PC-3 (cell line): ENCODE results near the gene REN. TPM values are rescaled to one million over a fixed set of nuclear protein-coding genes. Genes with fewer than 3 reads are reported as not detected.
A peak's percentile ranks its signal among the peaks of the same experiment; 100 is the strongest.

ENCODE experiments used
- ATAC-seq: fragments of 200-7000 bp; cut with Tn5 transposase; 2 replicates; pipeline ENCODE4 v1.9.1; 2020; ENCODE audit warnings: mild to moderate bottlenecking, moderate library complexity
- BruUV-seq: library from RNA; stranded (reverse); fragments of 400-500 nt; replicated peaks from 2 replicates; lab custom pipeline; 2021; lab: Mats Ljungman, UMichigan
- CTCF ChIA-PET: fragments of 300-600 bp; sonication (Branson Sonifier 250); formaldehyde crosslinking; loops from one replicate; lab custom pipeline; 2022; ENCODE audit warnings: antibody characterized with exemption; lab: Charles Lee
- POLR2A ChIA-PET: fragments of 300-600 bp; sonication (Branson Sonifier 250); formaldehyde crosslinking; loops from one replicate; lab custom pipeline; 2022; ENCODE audit warnings: antibody characterized with exemption; ENCODE audit not compliant: unreplicated experiment; lab: Charles Lee
- DNase-seq: peaks from one replicate; pipeline ENCODE4 v3.0.0-alpha.2; 2015
- H2AFZ ChIP-seq: fragments of 300-600 bp; sonication (generic); 2 replicates; pipeline ENCODE4 v1.6.0; 2016; ENCODE audit warnings: antibody characterized with exemption, low read length
- H3F3A ChIP-seq: fragments of 300-600 bp; sonication (generic); one replicate; pipeline ENCODE4 v1.6.0; 2017; ENCODE audit warnings: antibody characterized with exemption, low read length, control low read depth, mild to moderate bottlenecking; ENCODE audit not compliant: unreplicated experiment
- H3K27ac ChIP-seq: fragments of 300-600 bp; sonication (generic); 2 replicates; pipeline ENCODE4 v1.5.1; 2016; ENCODE audit warnings: mild to moderate bottlenecking, low read length
- H3K27me3 ChIP-seq: fragments of 300-600 bp; sonication (generic); 2 replicates; pipeline ENCODE4 v1.6.1; 2016; ENCODE audit warnings: low read length, mixed read lengths
- H3K36me3 ChIP-seq: fragments of 300-600 bp; sonication (generic); 2 replicates; pipeline ENCODE4 v1.6.1; 2016; ENCODE audit warnings: low read depth, mixed run types, low read length, mixed read lengths
- H3K4me1 ChIP-seq: fragments of 300-600 bp; sonication (generic); 2 replicates; pipeline ENCODE4 v1.5.1; 2016; ENCODE audit warnings: low read length; ENCODE audit not compliant: insufficient read depth
- H3K4me2 ChIP-seq: fragments of 300-600 bp; sonication (generic); 2 replicates; pipeline ENCODE4 v1.6.0; 2016; ENCODE audit warnings: low read length
- H3K4me3 ChIP-seq: fragments of 300-600 bp; sonication (generic); 2 replicates; pipeline ENCODE4 v1.5.1; 2016; ENCODE audit warnings: mild to moderate bottlenecking, low read length, mixed read lengths
- H3K79me2 ChIP-seq: fragments of 300-600 bp; sonication (generic); 2 replicates; pipeline ENCODE4 v1.6.1; 2017; ENCODE audit warnings: low read length, mixed read lengths
- H3K9ac ChIP-seq: fragments of 300-600 bp; sonication (generic); 2 replicates; pipeline ENCODE4 v1.6.0; 2016; ENCODE audit warnings: mild to moderate bottlenecking, low read length
- H3K9me2 ChIP-seq: fragments of 300-600 bp; sonication (generic); replicated peaks from 2 replicates; pipeline ENCODE4 v1.6.1; 2016; ENCODE audit warnings: mixed run types, low read length, mixed read lengths
- H3K9me3 ChIP-seq: fragments of 300-600 bp; sonication (generic); 2 replicates; pipeline ENCODE4 v1.6.1; 2016; ENCODE audit warnings: low read length, mixed read lengths
- H4K20me1 ChIP-seq: fragments of 300-600 bp; sonication (generic); 2 replicates; pipeline ENCODE4 v1.6.1; 2016; ENCODE audit warnings: low read length, mixed read lengths
- EZH2 ChIP-seq: fragments of 300-600 bp; sonication (generic); IDR thresholded peaks from one replicate; pipeline ENCODE4 v1.6.1; 2017; ENCODE audit warnings: antibody characterized with exemption, mild to moderate bottlenecking, low read length; ENCODE audit not compliant: unreplicated experiment
- EZH2phosphoT487 ChIP-seq: fragments of 300-600 bp; sonication (generic); IDR thresholded peaks from 2 replicates; pipeline ENCODE4 v1.6.1; 2018; ENCODE audit warnings: mild to moderate bottlenecking, antibody characterized with exemption, low read length, borderline replicate concordance
- intact Hi-C: fragments of 100-400 bp; cut with micrococcal nuclease; formaldehyde crosslinking; loops from 2 replicates; pipeline ENCODE4 v1.9.0; 2023
- total RNA-seq: library from RNA; depleted of rRNA; stranded (reverse); fragments of >200 nt; gene quantifications from 2 replicates; pipeline ENCODE4 v1.2.3, GENCODE V29; 2014
- TF ChIP-seq, protein P1 (sequence below): fragments of 300-600 bp; sonication (generic); conservative IDR thresholded peaks from 2 replicates; pipeline ENCODE4 v1.5.1; 2017; ENCODE audit warnings: antibody characterized with exemption, low read depth, mild to moderate bottlenecking, low read length

The REN gene
- total RNA-seq, 1 experiment from 2014 or later: 2.7 TPM

DNA sequence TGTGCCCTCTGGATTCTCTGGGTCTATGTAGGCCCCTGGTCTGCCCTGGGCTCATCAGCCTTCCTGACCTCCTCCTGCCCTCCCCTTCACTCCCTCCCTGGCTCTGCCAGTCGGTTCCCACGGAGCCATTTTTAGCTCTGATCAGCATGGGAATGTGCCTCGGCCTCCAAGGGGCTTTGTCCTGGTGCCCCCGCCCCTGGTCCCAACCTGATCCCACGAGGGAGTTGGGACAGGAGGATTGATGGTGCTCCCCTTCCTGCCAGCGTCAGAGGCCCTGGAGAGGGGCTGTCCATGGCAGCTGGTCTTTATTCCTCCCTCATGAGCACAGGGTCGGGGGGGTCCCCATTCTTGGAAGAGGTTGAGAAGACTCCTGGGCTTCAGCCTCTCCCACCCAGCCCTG is 39.2 kb downstream of the REN start:
- no peaks in the 10 kb centered on the region for H3K27me3 ChIP-seq
- 0 out of 2 replicates have a peak overlapping the region, but pooled peaks have one; percentile 9 for H3K27ac ChIP-seq
- POLR2A ChIA-PET: no interaction called here
- no peaks in the 10 kb centered on the region for H3K9me2 ChIP-seq
- intact Hi-C loops: loop anchor here (1.0 kb wide), 5 partner anchors 47 to 266 kb away; partner anchors contain the start of genes SNRPE and SOX13
- peaks cover 37% of the 10 kb centered on the region for H3K36me3 ChIP-seq
- ATAC-seq: no peak
- DNase-seq: no peak
- TF ChIP-seq, protein P1, sequence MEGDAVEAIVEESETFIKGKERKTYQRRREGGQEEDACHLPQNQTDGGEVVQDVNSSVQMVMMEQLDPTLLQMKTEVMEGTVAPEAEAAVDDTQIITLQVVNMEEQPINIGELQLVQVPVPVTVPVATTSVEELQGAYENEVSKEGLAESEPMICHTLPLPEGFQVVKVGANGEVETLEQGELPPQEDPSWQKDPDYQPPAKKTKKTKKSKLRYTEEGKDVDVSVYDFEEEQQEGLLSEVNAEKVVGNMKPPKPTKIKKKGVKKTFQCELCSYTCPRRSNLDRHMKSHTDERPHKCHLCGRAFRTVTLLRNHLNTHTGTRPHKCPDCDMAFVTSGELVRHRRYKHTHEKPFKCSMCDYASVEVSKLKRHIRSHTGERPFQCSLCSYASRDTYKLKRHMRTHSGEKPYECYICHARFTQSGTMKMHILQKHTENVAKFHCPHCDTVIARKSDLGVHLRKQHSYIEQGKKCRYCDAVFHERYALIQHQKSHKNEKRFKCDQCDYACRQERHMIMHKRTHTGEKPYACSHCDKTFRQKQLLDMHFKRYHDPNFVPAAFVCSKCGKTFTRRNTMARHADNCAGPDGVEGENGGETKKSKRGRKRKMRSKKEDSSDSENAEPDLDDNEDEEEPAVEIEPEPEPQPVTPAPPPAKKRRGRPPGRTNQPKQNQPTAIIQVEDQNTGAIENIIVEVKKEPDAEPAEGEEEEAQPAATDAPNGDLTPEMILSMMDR: no peak
- no peak for TF ChIP-seq EZH2
- no peak for TF ChIP-seq EZH2phosphoT487
- BruUV-seq: no TSS peak
- H2AFZ ChIP-seq: no peak overlapping the region
- CTCF ChIA-PET: interaction anchor here (2.0 to 3.8 kb wide), 2 partner anchors 51 to 256 kb away, joined by 7 to 55 read pairs; no protein-coding TSS in a partner anchor
- H3K4me2 ChIP-seq: no peak overlapping the region
- no peaks in the 10 kb centered on the region for H3F3A ChIP-seq
- H3K9me3 ChIP-seq: no peaks in the 10 kb centered on the region
- no peaks in the 10 kb centered on the region for H3K79me2 ChIP-seq
- H3K4me3 ChIP-seq: no peak overlapping the region
- no peaks in the 10 kb centered on the region for H4K20me1 ChIP-seq
- H3K4me1 ChIP-seq: peaks cover 55% of the 10 kb centered on the region
- H3K9ac ChIP-seq: no peak overlapping the region

DNA sequence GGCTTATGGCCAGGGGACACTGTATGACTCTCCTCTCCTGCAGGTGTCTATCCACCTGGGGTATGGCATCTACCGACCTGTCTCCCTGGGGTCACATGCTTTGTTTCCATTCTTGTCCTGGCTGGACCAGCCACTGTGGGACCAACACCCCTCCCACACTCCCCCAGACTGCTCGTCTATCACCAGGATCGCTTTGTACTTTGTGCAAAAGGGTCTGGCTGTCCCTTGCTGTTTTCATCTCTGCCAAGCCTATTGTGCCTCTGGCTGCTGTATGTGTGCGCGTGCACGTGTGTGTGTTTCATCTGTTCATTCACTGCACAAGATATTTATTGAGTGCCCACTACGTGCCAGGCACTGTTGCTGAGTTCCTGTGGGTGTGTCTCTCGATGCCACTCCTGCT is 39.8 kb downstream of the REN start:
- no peaks in the 10 kb centered on the region for H3K79me2 ChIP-seq
- H3K27me3 ChIP-seq: no peaks in the 10 kb centered on the region
- H3K9me2 ChIP-seq: no peaks in the 10 kb centered on the region
- CTCF ChIA-PET: interaction anchor here (0.5 kb wide), 1 partner anchor 27 kb away, joined by 6 read pairs; no protein-coding TSS in a partner anchor
- POLR2A ChIA-PET: no interaction called here
- no peaks in the 10 kb centered on the region for H3F3A ChIP-seq
- H4K20me1 ChIP-seq: no peaks in the 10 kb centered on the region
- no TSS peak for BruUV-seq
- no peak overlapping the region for H3K9ac ChIP-seq
- TF ChIP-seq, protein P1: no peak
- TF ChIP-seq EZH2 (no peak), EZH2phosphoT487 (no peak)
- no peak overlapping the region for H2AFZ ChIP-seq
- H3K9me3 ChIP-seq: no peaks in the 10 kb centered on the region
- ATAC-seq (no peak), DNase-seq (no peak)
- no peak overlapping the region for H3K4me3 ChIP-seq
- H3K27ac ChIP-seq: no peak overlapping the region
- peaks cover 41% of the 10 kb centered on the region for H3K36me3 ChIP-seq
- intact Hi-C loops: no loop called here
- H3K4me2 ChIP-seq: no peak overlapping the region
- H3K4me1 ChIP-seq: peaks cover 49% of the 10 kb centered on the region

DNA sequence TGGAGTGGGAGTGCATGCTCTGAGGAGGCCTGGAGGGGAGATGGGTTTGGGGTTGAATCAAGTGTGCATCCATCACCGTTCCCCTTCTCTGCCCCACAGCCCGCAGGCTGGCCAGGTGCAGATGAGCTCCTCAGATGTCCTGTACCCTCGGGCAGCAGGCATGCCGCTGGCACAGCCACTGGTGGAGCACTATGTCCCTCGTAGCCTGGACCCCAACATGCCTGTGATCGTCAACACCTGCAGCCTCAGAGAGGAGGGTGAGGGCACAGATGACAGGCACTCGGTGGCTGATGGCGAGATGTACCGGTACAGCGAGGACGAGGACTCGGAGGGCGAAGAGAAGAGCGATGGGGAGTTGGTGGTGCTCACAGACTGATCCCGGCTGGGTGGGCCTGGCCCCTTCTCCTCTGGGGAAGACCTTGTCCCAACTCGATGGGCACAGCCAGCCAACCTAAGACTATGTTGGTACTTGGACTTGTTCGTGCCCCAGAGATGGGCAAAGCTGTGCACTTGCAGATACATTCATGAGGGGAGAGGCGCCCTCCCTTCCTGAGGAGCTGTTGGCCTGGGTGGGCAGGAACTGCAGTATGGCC is 40.3 kb downstream of the REN start:
- Histone ChIP-seq H3K9me3 (no peaks in the 10 kb centered on the region), H3K4me2 (no peak overlapping the region), H3K36me3 (peaks cover 44% of the 10 kb centered on the region), H3F3A (no peaks in the 10 kb centered on the region), H4K20me1 (no peaks in the 10 kb centered on the region), H3K9me2 (no peaks in the 10 kb centered on the region), H3K79me2 (no peaks in the 10 kb centered on the region), H3K27me3 (no peaks in the 10 kb centered on the region), H2AFZ (no peak overlapping the region), H3K4me1 (peaks cover 44% of the 10 kb centered on the region), H3K4me3 (no peak overlapping the region), H3K27ac (no peak overlapping the region), H3K9ac (no peak overlapping the region)
- intact Hi-C loops: no loop called here
- ChIA-PET POLR2A (no interaction called here), CTCF (interaction anchor here (0.5 kb wide), 2 partner anchors 27 to 255 kb away, joined by 3 to 6 read pairs; no protein-coding TSS in a partner anchor)
- ATAC-seq (no peak), DNase-seq (no peak)
- TF ChIP-seq EZH2phosphoT487 (no peak), EZH2 (no peak)
- TF ChIP-seq, protein P1: no peak
- no TSS peak for BruUV-seq
